Measurements from ENCODE around the gene DNAH10. TPM values are rescaled to one million over a fixed set of nuclear protein-coding genes. Genes with fewer than 3 reads are reported as not detected.

Gene DNAH10
- total RNA-seq, 1 experiment from 2014 or later = 0.17 TPM

GRCh38 chr12:123919980-123920360 is 157.9 kb downstream of the DNAH10 start:
- TF ChIP-seq CTCF (conservative IDR thresholded peaks at IDR 0.05) = no peak
- Histone ChIP-seq H3K79me2 (ENCODE audit: insufficient read depth, low read length) (no peaks in the 10 kb centered on the region), H3K79me1 (ENCODE audit: insufficient read depth, low read depth, low read length, poor library complexity, severe bottlenecking) (no peaks in the 10 kb centered on the region), H3K14ac (ENCODE audit: insufficient read depth, low read length) (no peak overlapping the region), H4K8ac (replicated peaks; ENCODE audit: insufficient read length, low read depth, low read length) (no peak overlapping the region), H3K27me3 (ENCODE audit: insufficient read depth, low read length) (no peaks in the 10 kb centered on the region; the same call in 1 of the 2 replicates), H3K4ac (ENCODE audit: low read depth, low read length) (no peak overlapping the region), H3K4me1 (ENCODE audit: insufficient read depth, low read length) (no peaks in the 10 kb centered on the region), H3K4me2 (ENCODE audit: insufficient read depth, insufficient read length, low read length) (no peak overlapping the region), H2AK5ac (ENCODE audit: insufficient read length, low read length) (no peak overlapping the region), H3K27ac (ENCODE audit: insufficient read length, low read depth, low read length) (no peak overlapping the region), H3T11ph (ENCODE audit: low read length) (no peak overlapping the region), H3K56ac (ENCODE audit: insufficient read length, low read depth, low read length) (no peak overlapping the region), H2BK5ac (ENCODE audit: insufficient read length, low read length) (no peak overlapping the region), H2BK15ac (ENCODE audit: low read depth, low read length) (no peak overlapping the region), H3K18ac (ENCODE audit: insufficient read length, low read depth, low read length) (no peak overlapping the region), H2AFZ (ENCODE audit: low read length) (no peak overlapping the region), H3K9me3 (ENCODE audit: control insufficient read depth, low read depth, low read length) (no peaks in the 10 kb centered on the region), H3K23ac (ENCODE audit: insufficient read length, low read depth, low read length) (no peak overlapping the region), H3K23me2 (ENCODE audit: insufficient read length, low read depth, low read length, poor library complexity, severe bottlenecking) (no peaks in the 10 kb centered on the region), H2BK12ac (ENCODE audit: insufficient read length, low read depth, low read length) (no peak overlapping the region), H4K20me1 (ENCODE audit: control insufficient read depth, insufficient read depth, insufficient read length) (no peaks in the 10 kb centered on the region), H4K5ac (ENCODE audit: insufficient read length, low read depth, low read length) (no peak overlapping the region), H2BK20ac (ENCODE audit: low read depth, low read length, poor library complexity, severe bottlenecking) (no peak overlapping the region), H3K9ac (ENCODE audit: extremely low read depth, insufficient read length, low read length) (no peak overlapping the region), H4K91ac (ENCODE audit: insufficient read length, low read depth, low read length) (no peak overlapping the region), H2BK120ac (ENCODE audit: low read depth, low read length, poor library complexity, severe bottlenecking) (no peak overlapping the region)
- H3K27me3 Mint-ChIP-seq (ENCODE audit: low read depth) = peaks cover 92% of the 10 kb centered on the region
- DNase-seq = no peak
- H3K4me3 Mint-ChIP-seq = no peak overlapping the region
- no peak overlapping the region for H3K27ac Mint-ChIP-seq
- H3K9me3 Mint-ChIP-seq = no peaks in the 10 kb centered on the region
- no CpG with 5 or more reads among the region's 3 CpGs for WGBS (ENCODE audit: extremely low coverage, insufficient read length, low lambda C conversion rate)
- H3K36me3 Mint-ChIP-seq (ENCODE audit: insufficient read depth in 1 of 3, low read depth in 3 of 3) = no peaks in the 10 kb centered on the region
- H3K4me1 Mint-ChIP-seq = peaks cover 0 to 6% of the 10 kb centered on the region in 2 experiments; a peak in 3 of 4 replicates

Measured in H9 (cell line).